GM18502 (cell line): Measurements from ENCODE around the gene CCL15.
"Not testable (repeated sequence)": the region's sequence is repeated elsewhere in the genome, so short reads cannot be mapped to it uniquely, and the experiment has no call there.

Experiments
- ATAC-seq: cut with Tn5 transposase; IDR thresholded peaks from one replicate; pipeline ENCODE4 v1.9.1; 2021; ENCODE audit warnings: mild to moderate bottlenecking; ENCODE audit not compliant: unreplicated experiment, poor library complexity

CCL15 gene

DNA sequence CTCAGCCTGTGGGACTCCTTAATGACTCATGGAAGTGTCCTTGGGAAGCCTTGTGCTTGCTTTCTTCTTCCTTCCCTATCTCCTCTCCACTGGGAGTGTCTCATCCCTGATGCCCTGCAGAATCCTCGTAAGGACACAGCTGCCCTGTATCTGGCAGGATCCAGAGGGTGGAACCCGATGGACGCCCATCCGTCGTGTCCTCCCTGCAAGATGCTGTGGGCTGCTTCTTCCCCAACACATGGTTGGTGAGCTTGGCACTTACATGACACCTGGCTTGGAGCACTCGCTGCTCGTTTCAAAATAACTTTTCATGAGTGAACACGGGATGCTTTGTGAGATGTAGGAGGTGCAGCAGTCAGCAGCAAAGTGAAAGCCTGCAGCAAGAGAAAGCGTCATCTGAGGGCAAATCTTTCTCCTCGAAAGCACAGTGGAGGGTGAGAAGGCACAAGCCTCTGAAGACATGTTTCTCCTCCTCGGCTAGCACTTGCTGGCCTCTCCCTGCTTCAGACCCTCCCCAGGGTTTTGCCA lies 3.3 kb downstream of the CCL15 start:
- no peak for ATAC-seq

GRCh38 chr17:35995346-35995745 lies 6.0 kb downstream of the CCL15 start:
- not testable (repeated sequence) for ATAC-seq

DNA sequence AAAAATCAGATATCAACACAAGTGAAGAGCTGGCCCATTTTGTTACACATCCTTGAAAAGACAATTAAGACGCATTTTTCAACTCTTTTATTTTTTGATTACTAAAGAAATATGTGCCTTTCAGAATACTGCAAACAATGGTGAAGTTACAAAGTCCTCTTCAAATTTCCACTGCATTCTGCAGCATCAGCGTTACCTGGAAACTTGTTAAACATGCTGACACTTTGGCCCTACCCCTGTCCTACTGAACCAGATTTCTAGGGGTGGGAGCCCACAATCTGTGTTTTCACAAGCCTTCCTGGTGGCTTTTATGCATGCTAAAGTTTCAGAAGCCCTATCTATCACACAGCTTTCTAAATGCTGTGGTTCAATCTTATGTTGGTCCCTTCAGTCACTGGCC lies 10.3 kb downstream of the CCL15 start:
- no peak for ATAC-seq

GRCh38 chr17:35988164-35988563 lies 13.2 kb downstream of the CCL15 start:
- no peak for ATAC-seq

GRCh38 chr17:35986643-35987042 lies 14.7 kb downstream of the CCL15 start, which contains the start of gene CCL14:
Gene CCL14 (minus strand): TSS chr17:35986729. CDS start chr17:35986649, 80 bp downstream.
- no peak for ATAC-seq

- no peak for ATAC-seq
Observed at GRCh38 chr17:35984140-35984539, 17.2 kb downstream of the CCL15 start.

DNA sequence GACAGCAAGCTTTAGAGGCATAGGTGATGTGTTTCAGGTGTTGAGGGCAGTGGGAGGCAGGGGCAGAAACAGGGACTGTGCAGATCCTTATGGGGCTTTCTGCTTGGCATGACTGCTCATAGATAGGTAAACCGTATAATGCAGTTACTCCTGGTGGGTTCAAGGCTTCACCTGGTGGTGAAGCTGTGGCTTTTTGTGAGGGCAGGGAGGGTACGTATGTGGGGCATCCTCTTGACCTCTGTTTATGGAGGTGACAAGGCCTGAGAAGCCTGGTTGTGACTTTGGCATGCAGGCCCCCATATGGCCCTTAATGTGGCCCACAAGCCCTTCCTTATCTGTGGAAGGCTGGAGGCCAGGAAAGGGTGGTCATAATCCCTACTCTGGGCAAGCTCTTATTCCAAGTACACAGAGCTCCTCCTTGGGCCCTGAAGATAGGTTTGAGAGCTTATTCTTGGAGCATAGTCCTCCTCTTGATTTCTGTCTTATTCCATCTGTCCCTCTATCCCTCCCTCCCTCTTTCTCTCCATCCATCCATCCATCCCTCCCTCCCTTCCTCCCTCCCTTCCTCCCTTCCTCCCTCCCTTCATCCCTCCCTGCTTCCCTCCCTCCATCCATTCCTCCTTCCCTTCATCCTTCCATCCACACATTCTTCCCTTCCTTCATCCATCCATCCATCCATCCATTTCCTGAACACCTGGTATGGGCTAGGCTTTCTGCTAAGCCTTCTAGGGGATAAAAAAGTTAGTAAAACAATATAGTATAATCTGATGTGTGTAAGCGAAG lies 18.8 kb downstream of the CCL15 start:
- ATAC-seq, result no peak

GRCh38 chr17:35981908-35982330 lies 19.4 kb downstream of the CCL15 start:
- no peak for ATAC-seq

DNA sequence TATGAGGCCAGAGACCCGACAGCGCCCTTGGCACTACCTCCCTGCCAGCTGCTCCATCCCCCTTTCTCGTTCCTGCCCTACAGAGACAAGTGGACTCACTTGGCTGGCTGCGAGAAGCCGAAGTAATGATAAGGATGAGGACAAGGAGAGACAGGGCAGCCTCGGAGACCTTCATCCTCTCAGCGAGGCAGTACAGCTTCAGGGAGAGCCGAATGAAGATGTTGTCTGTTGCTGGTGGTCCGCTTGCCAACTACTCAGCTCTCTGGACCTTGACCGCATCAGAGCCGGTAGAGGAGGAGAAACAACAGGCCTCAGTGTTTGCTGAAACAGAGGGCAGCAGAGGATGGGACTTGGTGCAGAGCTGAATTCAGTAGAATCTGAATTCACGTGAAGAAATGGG lies 20.1 kb downstream of the CCL15 start, which contains the start of gene CCL16:
CCL16 (minus strand) TSS at position 252 of the 400 bp plus-strand sequence; CDS start at position 175, 77 bp downstream.
- no peak for ATAC-seq

- ATAC-seq, result no peak
Observed at GRCh38 chr17:35978346-35978745, 23.0 kb downstream of the CCL15 start.

DNA sequence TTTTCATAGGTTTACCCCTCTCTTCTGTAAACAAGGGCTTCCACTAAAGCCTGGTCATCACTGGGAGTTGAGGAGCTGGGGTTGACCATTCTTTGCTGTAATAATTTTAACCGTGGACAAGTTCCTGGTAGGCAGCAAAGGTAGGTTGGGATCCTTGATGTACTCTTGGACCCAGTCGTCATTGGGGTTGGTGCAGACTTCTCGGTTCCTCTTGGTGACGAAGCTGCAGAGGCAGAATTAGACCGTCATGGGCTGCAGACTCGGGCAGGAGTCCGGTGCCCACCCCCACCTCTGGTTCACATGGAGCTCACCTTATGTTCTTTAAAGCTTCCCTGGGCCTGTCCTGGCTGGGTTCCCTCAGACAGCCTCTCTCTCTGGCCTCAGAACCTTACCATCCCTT lies 23.8 kb downstream of the CCL15 start:
- ATAC-seq, result no peak

GRCh38 chr17:35973333-35974260 lies 27.8 kb downstream of the CCL15 start:
- ATAC-seq, result no peak

- ATAC-seq, result no peak
Observed at GRCh38 chr17:35972945-35973332, 28.4 kb downstream of the CCL15 start.

GRCh38 chr17:35972535-35972934 lies 28.8 kb downstream of the CCL15 start:
- ATAC-seq, result no peak

DNA sequence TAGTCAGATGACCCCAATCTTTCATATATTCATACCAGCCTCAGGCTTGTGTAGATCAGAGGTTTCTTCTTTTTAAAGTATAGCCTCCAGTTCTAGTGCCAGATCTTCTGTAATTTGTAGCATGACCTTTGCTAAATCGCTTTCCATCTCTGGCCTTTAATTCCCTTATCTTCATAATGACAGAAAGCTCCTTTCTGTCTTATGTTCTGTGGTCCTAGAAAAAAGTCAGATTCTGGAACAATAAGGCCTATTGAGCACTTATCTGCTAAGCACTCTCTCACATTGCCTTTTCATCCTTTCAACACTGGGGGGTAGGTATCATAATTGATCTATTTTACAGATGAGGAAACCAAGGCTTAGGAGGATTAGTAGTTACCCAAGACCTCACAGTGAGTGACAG lies 29.3 kb downstream of the CCL15 start:
- ATAC-seq, result no peak

GRCh38 chr17:35969558-35970380 lies 31.6 kb downstream of the CCL15 start:
- ATAC-seq, result no peak

DNA sequence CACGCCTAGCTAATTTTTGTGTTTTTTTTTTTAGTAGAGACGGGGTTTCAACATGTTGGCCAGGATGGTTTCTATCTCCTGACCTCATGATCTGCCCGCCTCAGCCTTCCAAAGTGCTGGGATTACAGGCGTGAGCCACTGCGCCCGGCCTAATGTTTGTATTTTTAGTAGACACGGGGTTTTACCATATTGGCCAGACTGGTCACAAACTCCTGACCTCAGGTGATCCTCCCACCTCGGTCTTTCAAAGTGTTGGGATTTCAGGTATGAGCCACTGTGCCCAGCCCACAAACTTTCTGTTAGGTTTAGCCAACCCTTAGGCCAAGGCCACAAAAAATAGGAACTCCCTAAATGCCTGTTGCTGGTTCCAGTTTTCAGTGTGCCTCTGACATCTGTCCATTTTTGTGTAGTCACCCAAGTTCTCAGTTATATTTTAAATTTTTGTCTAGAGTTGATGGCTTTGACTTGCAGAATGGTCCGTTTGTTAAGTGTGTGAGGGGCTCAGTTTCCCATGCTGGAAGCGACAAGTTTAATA lies 32.8 kb downstream of the CCL15 start:
- ATAC-seq, result no peak

DNA sequence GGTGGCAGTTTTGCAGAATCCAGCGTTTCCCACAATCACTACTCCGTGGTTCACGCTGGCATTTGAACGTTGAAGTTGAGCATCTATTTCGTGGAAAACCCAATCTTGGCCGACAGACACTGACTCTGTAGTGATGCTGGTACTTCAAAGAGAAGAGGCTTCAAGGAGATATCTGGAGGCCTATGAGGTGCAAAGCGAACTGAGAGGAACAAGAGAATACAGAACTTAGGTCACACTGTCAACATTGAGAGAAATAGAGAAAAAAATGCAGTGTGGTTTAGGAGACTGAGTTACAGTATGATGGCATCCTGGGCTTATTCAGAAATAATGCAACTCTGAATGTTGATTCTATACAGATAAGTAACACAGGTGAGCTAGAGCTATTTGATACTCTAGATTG lies 36.1 kb downstream of the CCL15 start:
- ATAC-seq, result no peak

DNA sequence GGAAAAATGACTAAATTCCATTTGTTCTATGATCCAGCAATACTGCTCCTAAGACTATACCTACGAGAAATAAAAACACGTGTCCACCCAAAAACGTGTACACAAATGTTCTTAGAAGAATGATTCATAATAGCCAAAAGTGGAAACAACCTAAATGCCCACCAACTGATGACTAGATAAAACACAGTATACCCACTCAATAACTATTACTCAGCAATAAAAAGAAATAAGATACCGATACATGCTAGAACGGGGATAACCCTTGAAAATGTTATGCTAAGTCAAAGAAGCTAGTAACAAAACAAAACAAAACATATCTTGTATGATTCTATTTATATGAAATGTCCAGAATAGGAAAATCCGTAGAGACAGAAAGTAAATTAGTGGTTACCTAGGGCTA lies 37.7 kb downstream of the CCL15 start:
- ATAC-seq, result no peak

DNA sequence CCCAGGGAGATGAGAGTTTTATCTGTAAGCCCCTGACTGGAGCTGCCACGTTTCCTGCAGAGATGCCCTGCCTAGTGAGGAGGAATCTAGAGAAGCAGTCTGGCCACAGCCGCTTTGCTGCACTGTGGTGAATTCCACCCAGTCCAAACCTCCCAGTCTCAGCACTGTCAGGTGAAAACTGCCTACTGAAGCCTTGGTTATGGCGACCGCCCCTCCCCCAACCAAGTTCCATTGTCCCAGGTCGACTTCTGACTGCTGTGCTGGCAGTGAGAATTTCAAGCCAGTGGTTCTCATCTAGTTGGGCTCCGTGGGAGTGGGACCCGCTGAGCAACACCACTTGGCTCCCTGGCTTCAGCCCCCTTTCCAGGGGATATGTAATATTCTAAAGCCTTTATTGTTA lies 47.6 kb downstream of the CCL15 start:
- ATAC-seq, result no peak
